Choroid plexus epithelial cell (primary cell): ENCODE data around the gene SUPT20H.

Experiments
- DNase-seq: peaks from one replicate; pipeline ENCODE4 v3.0.0-alpha.2; 2010; ENCODE audit warnings: low read depth
- H3K4me3 ChIP-seq: 2 replicates; pipeline ENCODE4 v1.5.1; 2011; ENCODE audit warnings: low read depth, mild to moderate bottlenecking, control low read depth, low read length, moderate library complexity
- TF ChIP-seq, protein P1 (sequence below): conservative IDR thresholded peaks from 2 replicates; pipeline ENCODE4 v1.5.1; 2011; ENCODE audit warnings: low read depth, mild to moderate bottlenecking, control low read depth, inconsistent platforms, low read length, moderate library complexity

SUPT20H gene

DNA sequence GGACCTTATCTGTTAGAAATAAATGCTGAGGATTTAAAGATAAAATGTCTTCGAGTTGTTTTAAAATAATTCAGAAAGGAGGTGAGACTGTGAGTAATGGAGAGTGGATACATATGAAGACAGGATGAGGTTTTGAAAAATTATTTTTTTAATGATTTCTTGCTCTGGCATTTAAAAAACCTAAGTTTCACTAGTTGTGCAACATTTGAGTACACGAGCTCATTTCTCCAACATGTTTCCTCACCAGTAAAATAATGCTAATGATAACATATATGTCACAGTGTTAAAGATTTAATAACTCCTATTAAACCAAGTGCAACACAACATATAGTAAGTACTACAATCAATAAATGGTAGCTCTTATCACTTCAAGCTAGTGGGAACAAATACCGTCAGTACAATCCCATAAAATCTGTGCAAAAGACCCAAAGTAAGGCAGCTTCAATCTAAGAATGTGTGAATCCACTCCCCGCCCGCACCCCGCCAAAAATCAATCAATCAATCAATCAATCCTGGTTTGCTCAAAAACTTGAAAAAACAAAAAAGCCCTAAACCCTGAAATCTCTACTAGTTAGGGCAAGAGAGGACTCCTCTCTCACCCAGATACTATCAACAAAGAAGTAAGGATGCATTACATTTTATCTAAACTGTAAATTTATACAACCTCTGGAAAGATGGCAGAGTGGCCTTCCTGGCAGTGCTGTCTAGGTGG, 61.6 kb downstream of the SUPT20H start:
- peak; percentile 34 for DNase-seq
- TF ChIP-seq, protein P1, sequence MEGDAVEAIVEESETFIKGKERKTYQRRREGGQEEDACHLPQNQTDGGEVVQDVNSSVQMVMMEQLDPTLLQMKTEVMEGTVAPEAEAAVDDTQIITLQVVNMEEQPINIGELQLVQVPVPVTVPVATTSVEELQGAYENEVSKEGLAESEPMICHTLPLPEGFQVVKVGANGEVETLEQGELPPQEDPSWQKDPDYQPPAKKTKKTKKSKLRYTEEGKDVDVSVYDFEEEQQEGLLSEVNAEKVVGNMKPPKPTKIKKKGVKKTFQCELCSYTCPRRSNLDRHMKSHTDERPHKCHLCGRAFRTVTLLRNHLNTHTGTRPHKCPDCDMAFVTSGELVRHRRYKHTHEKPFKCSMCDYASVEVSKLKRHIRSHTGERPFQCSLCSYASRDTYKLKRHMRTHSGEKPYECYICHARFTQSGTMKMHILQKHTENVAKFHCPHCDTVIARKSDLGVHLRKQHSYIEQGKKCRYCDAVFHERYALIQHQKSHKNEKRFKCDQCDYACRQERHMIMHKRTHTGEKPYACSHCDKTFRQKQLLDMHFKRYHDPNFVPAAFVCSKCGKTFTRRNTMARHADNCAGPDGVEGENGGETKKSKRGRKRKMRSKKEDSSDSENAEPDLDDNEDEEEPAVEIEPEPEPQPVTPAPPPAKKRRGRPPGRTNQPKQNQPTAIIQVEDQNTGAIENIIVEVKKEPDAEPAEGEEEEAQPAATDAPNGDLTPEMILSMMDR = no peak
- peak overlapping the region; percentile 89 for H3K4me3 ChIP-seq

DNA sequence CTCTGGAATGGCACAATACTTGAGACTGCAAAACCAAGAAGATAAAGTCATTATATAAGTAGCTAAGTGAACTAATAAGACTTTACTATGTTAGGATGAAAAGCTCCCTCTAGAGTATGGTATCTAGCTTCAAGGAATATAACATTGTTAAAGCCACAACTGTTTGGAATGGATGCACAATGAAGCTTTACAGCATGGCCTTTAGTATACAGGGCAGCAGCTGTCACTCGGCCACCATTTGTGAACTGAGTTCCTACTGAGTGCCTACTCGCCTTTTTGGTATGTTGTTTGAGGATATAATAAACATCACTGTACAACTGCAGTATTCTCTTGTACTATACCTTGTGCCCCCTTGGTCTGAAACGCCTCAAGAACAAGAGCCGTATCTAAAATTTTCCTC, 67.1 kb downstream of the SUPT20H start:
- no peak overlapping the region for H3K4me3 ChIP-seq
- TF ChIP-seq, protein P1 = no peak
- DNase-seq = peak; percentile 12

DNA sequence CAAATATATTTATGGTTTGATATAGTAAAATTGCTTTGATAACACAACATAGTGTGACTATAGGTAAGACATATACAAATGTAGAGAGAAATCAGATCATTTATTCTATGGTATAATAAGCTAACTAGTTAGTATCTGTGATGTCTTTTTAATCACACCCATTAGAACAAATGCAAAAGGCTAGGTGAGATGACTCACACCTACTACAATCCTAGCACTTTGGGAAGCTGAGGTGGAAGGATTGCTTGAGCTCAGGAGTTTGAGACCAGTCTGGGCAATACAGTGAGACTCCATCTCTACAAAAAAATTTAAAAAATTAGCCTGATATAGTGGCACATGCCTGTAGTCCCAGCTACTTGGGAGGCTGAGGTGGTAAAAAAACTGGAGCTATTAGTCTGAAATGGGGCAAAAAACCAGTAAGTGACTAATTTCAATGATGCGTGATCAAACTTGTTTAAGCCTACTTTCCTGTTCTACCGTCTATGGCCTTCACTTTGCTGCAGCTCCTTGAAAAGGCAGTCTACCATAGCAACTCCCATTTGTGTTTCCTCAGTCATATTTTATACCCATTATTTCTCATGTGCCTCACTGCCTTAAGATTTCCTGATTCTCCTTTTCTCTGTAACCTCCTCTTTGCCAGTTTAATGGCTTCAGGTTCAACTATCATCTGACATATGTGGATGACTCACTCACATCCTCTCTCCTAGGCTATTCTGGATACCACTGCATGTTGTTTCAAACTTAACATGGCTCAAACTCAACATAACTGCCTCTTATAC, 72.8 kb downstream of the SUPT20H start:
- TF ChIP-seq, protein P1 = no peak
- DNase-seq = peak; percentile 65

DNA sequence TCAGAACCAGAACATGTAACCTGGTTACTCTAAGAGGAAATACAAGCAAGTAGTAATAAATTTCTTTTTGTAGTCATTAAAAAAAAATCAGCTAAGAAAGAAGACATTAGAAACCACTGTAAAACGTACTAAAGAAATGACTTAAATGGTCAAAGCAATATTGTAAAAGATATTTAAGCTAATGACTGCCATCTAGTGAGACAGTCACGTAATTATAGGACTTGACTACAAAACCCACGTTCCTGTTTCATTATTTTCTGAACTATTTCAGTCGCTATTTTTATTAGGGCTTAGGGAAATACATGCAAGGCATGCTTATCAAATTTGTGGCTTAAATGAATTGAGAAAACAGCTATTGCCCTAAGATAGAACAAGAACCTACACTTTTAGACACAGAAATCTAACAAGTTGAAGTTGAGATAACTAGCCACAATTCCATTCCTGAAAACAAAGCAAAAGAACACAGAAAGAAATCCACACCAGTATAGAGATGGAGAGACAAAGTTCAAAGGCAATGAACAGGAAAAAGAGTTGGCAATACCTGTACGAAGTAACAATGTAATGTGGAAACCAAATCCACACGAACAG, 78.2 kb downstream of the SUPT20H start:
- TF ChIP-seq, protein P1 = peak; percentile 58
- H3K4me3 ChIP-seq = no peak overlapping the region

More for the DNA sequence above, 72.8 kb downstream of the SUPT20H start:
- no peak overlapping the region for H3K4me3 ChIP-seq

DNA sequence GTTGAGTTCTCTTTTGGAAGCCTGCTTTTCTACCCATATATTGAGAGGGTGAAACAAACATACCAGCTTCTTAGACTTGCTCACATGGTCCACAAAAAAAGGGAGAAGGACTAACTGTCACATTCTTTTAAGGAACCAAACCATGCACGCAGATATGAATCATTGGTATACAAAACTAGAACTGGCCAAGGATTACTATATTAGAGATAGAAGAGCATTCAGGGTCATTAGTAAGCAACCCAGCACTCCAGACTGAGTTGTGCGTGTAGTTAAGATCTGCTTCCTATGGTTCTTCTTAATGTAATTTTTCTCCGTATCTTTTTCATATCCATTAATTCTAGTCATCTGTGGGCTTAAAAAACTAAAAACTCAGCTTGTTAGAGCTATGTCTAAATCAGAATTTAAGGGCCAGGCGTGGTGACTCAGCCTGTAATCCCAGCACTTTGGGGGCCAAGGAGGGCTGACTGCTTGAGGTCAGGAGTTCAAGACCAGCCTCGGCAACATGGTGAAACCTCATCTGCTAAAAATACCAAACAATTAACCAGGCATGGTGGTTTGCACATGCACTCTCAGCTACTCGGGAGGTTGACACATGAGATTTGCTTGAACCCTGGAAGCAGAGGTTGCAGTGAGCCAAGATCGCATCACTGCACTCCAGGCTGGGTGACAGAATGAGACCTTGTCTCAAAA, 80.0 kb downstream of the SUPT20H start:
- DNase-seq = peak; percentile 60
- TF ChIP-seq, protein P1 = no peak
- H3K4me3 ChIP-seq = no peak overlapping the region

More for the DNA sequence above, 78.2 kb downstream of the SUPT20H start:
- DNase-seq = peak; percentile 85

DNA sequence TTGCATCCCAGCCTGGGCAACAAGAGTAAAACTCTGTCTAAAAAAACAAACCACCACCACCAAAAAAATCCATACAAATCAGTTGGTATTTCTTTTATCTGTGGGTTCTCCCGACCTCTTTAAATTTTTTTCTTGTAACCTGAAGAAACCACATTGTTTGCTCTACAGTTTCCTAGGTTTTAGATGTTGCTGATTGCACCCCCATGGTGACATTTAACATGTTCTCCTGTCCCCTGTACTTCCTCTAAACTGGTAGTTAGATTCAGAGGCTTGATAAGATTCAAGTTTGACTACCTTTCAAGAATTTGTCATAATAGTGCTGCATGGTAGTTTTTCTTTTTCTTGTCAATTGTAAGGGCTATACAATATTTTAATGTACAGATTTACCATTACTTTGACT, 84.3 kb downstream of the SUPT20H start:
- H3K4me3 ChIP-seq = no peak overlapping the region
- DNase-seq = no peak
- TF ChIP-seq, protein P1 = no peak
